HG03066 (cell line): ENCODE results near the gene SLCO3A1.

ENCODE experiments used
- ATAC-seq: cut with Tn5 transposase; IDR thresholded peaks from one replicate; pipeline ENCODE4 v1.9.1; 2021; ENCODE audit warnings: low read depth; ENCODE audit not compliant: unreplicated experiment

The SLCO3A1 gene

DNA sequence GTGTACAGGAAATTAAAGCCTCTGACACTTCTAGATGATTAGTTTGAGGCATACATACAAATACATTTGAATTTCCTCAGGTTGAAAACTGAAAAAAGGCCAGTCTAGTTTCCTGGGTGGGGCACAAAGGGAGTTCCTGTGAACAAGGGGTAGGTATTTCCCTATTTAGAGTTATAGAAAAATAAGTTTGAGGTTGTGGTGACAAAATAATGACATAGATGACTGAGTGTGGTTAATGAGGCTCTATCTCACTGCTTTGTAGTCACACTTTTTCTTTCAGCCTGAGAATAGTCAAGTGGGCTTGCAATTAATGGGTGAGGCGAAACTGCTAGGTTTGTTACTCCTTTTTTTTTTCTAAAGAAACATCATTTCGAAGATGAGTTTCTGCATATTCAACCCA lies 4.3 kb downstream of the SLCO3A1 start:
- peak; percentile 39 for ATAC-seq

DNA sequence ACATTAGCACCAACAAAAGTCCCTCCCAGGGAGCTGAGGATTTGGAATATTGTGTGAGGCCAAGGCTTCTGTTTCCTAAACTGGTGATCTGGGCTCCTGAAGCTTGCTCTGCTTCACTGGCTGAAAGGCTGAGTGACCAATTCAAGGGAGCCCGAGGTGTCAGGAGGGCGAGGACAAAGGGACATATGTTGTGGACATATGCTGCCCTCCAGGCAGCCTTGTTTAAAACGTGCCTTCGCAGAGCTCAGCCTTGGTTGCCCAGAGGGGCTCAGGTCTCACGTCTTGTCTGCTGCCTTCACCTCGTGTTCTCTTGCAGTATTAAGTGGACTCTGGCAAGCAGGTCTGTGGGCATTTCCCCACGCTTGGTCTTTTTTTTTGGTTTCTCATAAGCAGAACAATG lies 7.0 kb downstream of the SLCO3A1 start:
- ATAC-seq: no peak

DNA sequence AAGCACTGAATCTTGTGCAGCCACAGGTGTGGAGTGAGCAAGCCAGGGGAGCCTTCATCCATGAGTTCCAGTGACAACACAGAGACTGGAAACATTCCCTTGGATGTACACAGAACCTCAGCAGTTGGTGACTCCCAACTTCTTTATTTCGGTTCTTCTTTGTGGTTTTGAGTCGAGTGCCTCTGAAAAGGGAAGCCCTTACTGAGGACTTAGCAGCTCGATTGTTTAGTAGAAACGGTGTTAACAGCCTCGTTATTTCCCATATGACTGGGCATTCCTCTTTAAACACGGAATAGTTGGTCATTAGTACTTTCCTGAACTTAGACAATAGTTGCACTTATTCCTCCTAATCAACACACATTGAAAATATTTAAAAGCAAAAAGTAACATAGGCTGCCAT lies 7.7 kb downstream of the SLCO3A1 start:
- ATAC-seq: no peak

DNA sequence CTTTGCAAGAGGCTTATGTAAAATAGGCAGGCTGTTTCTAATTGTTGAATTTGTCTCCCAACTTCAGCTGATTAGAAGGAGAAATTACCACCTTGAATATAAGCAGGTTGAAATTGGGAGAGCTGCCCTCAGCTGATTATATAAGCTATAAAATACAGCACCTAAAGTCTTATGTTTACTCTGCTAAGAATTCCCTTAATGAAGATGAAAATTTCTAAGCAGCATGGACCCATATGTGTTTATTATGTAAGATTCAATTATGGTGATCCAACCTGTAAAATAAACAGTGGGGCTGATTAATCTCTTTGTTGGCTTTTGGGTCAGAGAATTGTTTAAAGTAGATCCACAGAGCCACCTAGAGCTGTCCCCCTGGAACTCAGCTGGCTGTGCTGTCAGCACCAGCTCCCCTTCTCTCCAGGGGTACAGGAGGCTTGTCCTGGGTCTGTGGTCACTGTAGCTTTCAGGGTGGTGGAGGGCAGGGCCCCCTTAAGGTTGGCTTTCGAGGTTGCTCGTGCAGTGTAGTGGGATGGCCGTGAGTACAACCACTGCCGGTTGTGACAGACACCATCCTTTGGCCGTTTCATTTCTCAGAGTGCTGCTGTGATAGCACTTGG lies 9.5 kb downstream of the SLCO3A1 start:
- ATAC-seq: no peak

DNA sequence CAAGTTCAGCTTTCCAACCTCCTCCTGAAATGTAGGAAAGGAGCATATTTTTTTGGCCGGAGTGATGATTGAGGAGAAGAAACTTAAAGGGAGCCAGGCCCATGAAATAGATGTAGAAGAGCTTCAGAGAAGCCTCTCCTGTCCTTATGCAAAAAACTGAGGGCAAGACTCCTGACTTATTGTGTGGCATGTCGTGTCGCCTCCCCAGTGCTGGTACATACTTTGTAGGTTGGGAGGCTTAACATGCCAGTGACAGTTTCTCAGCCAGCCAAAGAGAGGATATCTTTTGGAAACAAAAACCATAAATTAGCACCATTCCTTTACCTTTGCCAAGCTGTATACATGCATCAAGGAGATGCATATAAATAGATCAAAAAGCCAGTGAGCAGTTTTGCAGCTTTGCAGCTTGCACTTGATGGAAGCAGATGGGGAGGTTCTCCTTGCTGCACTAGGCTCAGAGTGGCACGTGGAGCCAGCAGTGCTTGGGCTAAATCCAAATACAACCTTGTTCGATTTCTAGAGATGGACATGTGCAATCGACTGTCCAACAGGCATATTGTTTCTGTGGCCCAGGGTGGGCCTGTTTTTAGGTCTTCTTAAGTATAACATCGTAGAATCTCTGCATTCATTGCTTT lies 10.2 kb downstream of the SLCO3A1 start:
- ATAC-seq: no peak

DNA sequence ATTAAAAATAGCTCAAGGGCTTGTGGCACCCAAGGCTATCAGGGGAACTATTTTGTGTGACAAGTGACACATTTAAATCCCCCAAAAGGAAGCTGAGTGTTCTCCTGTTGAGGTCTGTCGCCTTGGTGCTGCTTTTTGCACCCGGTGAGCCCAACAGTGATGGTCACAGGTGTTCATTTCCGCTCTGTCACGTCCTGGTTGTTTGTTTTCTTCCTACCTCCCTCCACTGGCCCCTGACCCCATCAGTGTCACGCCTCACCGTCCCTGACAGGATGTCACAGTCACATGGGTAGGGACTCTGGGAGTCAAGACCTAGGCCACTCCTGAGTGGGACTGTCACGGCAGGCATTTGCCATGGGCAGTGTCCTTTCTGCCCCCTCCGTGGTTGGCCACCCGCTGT lies 11.2 kb downstream of the SLCO3A1 start:
- no peak for ATAC-seq

DNA sequence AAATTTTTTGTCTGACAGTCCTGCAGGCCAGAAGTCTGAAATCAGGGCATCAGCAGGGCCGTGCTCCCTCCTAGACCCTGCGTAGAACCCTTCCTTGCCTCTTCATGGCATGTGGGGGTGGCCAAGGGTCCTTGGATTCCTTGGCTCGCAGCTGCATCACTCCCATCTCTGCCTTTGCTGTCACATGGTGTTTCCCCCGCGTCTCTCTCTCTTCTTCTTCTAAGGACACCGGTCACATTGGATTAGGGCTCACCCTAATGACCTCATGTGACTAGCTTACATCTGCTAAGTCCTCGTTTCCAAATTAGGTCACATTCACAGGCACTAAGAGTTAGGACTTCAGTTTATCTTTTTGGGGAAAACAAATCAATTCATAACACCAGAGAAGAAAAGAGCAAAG lies 12.0 kb downstream of the SLCO3A1 start:
- ATAC-seq: no peak

DNA sequence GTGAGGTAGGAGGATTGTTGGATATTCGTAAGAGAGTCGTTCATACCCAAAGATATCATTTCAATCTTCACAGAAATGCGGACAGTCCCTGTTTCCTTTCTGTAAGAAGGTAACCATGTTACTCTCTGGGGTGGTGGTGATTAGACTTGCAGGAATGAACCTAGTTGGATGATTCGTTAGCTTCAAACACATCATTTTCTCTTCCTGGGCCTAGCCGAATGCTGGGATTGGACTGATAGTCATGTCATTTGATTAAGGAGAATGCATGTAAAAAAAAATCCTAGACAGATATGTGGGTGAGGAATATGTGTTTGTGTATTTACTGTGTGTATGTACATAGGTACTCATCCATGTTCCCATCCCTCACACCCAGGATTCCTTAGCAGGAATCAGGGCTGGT lies 12.4 kb downstream of the SLCO3A1 start:
- ATAC-seq: no peak

DNA sequence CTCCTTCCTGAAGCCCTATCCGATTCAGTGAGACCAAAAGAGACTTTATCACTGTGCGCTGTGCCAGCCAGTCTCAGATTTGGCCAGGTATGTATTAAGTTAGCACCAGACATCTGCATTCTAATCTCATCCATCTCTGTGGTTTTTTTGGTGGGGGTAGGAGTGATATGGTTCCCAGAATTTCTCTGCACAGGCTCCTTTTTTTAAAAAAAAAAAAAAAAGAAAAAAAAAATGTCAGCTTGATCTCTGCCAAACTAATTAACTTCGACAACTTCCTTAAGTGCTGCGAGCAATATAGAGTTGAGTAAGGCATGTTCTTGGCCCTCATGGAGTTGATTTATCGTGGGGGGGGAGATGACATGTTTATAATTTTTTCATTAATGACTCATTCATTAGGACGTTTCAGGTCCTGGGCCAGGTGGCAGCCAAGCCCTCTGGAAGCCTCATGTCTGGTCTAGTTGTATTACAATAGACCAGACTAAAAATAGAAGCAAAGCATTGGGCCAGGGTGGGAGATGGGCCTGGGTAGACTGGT lies 12.9 kb downstream of the SLCO3A1 start:
- ATAC-seq: no peak

DNA sequence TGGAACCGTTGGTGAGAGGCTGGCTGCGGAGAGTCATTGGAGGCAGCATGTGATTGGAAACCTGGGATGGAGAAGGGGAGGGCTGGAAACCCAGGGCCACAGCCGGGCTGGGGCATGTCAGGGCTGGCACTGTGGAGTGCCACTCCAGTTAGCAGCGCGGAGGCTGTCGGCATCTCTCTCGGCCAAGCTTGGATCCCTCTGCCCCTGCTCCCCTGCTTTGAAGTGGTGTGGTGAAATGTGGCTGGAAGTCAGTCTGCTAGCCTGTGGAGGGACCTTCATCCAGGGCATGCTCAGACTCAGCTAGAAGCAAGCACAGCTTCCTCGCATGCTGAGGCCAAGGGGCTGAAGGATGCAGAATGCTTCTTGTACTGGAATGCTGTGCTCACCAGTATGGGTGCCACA lies 13.5 kb downstream of the SLCO3A1 start:
- no peak for ATAC-seq

DNA sequence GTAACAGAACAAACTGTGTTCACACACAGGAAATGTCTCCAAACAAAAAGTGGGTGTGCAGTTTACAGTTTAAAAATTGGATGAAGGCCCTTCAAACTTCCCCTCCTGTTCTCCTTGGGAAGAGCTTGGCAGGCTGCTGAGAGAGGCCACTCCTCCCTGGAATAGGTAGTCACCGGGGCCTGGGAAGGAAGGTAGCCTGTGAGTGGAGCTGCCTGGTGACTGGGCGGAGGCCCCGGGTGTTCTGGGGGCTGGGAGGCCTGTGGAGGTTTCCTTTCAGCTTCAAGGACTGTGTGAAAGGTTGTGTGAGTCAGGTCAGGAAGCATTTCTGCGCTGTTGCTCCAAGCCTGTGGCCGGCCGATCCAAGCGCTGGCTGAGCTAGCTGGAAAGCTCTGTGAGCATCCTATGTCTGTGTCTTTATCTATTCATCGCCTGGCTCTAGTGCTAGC lies 14.1 kb downstream of the SLCO3A1 start:
- ATAC-seq: no peak

DNA sequence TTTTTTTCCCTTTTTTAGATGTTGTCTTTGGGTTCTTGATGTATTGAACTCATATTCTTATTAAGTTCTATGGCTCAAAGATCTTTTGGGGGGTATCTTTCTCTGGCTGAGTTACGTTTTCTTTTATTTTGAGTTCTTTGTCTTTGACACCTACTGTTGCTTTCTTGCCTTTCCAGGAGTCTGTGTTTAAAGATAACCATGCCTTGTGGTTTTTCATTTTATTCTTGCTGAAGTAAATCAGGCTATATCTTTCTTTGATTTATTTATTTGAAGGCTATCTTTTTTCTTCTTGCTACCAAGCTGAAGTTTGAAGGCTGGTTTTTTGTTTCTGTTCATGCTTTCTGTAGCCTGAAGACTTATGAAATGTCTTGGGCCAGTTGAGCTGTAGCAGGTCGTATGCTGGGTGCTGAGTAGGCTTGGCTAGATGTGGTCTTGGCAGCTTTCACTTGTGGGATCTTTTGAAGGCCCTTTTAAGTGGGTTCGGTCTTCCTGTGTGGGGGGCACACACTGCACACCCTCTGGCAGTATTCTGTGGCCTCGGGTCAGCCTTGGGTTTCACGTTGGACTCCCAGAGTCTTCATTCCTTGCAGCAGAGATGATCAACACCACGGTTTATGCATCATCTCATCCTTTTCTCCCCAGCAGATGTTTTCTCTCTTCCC lies 17.5 kb downstream of the SLCO3A1 start:
- no peak for ATAC-seq

DNA sequence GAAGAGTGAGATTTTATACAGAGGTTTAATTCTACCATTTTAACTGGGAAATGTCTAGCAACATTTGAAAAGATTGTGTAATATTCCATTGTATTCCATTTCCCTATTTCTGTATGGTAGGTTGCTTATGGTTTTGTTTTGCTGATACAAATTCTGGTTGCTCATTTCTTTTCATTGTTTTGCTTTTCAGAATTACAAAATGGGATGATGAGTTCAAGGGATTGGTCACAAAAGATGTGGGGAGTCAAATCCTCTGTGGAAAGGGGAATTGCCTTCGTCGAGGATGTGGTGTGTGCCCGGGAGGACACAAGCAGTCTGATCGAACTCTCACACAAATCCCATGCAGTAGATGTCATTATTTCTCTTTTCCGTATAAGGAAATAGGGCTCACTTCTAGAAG lies 18.3 kb downstream of the SLCO3A1 start:
- no peak for ATAC-seq

DNA sequence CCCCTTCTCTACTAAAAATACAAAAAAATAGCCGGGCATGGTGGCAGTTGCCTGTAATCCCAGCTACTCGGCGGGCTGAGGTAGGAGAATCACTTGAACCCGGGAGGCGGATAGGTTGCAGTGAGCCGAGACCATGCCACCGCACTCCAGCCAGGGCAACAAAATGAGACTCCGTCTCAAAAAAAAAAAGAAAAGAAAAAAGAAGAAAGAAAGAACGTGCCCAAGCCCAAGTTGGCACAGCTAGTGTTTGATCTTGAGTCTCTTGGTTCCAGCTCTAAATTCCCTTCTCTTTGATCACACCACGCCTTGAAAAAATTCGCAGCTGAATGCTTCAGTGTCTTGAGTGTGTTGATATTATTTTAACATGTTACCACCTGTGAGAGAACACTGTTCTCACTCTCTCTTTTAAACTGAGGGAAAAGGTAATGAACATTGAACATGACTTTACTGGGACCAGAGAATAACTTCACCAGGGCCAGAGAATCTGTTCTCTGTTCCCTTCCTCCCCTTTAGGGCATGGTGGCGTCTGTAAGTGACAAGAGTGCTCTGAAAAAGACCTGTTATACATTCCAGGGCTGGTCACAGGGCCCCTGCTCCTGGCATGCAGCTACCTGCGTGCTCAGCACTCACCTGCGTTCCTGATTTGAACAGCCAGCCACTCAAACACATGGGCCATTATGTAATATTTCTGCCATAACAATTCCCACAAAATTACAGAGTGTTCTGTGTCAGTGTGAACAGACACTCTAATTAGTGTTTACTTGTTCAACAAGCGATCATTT lies 19.0 kb downstream of the SLCO3A1 start:
- no peak for ATAC-seq

DNA sequence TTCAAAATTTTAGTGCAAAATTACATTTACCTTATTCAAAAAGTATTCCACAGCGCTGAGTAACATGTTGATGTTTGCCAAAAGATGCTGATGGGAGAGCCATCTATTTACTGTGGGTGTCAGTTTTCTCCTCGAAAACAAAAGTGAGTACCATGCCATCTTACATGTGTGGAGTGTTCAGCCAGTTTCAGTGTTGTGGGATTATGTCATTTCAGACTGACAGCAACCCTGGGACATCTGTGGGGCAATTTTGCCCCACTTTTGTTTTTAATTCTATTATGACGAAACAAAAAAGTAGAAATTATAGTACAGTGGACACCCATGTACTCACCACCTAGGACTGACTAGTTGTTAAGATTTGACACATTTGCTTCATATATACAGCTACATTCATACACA lies 19.6 kb downstream of the SLCO3A1 start:
- ATAC-seq: no peak

DNA sequence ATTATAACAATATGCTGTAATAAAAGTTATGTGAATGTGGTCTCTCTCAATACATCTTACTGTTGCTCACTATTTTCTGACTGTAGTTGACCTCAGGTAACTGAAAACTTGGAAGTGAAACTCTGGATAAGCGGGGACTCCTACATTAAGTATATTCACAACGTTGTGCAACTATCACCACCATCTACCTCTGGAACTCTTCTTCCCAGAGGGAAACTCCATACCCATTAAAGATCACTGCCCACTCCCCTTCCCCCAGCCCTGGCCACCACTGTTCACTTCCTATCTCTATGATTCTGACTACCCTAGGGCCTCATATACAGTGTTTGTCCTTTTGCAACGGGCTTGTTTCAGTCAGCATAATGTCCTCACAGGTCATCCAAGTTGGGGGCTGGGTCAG lies 20.7 kb downstream of the SLCO3A1 start:
- ATAC-seq: no peak

DNA sequence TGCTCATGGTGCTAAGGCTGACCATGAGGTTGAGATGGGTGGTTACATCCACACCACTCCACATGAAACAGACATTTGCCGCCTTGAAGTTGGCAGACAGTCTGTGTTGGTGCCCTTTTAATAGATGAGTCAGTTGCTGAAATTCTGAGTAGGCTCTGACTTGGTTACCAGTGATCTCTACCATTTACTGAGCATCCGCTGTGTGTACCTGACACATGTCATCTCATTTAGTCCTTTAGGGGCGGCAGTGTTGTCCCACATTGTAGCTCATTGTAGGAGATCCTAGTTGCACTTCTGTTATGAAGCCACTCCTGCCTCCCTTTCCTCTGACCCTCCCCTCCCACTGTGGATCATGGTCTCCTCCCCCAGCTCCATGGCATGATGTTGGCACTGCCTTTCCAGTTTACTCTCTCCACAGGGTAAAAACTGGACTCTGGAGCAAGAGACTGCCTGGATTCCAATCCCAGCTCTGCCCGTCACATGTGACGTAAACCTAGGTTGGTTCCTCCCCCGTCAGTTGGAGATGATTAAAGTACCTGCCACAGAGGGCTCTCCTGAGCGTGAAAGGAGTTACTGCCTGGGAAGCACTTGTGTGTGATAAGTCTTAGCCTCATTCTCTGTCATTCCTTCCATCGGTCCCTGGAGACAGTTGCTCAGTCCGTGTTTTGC lies 21.6 kb downstream of the SLCO3A1 start:
- ATAC-seq: no peak

DNA sequence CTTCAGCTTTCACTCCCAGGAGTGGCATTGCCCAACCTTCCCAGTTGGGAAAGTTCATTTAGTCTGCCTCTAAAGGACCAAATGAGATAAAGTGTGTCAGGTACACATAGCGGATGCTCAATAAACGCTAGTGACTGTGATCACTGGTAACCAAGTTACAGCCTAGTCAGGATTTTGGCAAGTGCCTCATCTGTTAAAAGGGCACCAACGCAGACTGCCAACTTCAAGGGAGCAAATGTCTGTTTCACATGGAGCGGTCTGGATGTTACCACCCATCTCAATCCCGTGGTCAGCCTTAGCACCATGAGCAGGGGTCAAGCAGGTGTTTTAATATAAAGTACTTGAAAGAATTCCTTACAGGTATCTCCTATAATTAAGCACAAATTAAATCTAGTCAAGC lies 22.7 kb downstream of the SLCO3A1 start:
- no peak for ATAC-seq

DNA sequence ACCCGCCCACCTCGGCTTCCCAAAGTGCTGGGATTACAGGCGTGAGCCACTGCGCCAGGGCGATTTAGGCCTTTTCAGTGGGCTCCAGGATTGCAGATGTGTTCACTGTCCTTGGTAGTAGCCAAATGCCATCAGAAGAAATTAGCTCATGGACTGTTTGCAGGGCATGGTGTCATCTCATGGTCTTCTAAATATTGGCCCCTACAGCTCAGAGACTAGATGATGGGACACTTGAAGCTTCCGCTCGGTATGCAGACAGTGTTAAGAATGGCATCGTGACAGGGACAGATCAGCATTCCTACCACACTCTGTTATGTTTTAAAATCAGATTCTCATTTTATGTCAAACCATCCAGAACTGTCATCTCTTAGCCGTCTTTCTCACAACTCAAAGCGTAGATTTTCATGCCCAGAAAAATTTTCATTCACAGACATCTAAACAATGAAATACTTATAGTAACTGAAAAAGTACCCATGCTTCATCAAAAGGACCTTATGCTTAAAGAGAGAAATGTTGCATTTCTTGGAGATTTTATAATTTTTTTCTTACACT lies 24.9 kb downstream of the SLCO3A1 start:
- ATAC-seq: no peak

DNA sequence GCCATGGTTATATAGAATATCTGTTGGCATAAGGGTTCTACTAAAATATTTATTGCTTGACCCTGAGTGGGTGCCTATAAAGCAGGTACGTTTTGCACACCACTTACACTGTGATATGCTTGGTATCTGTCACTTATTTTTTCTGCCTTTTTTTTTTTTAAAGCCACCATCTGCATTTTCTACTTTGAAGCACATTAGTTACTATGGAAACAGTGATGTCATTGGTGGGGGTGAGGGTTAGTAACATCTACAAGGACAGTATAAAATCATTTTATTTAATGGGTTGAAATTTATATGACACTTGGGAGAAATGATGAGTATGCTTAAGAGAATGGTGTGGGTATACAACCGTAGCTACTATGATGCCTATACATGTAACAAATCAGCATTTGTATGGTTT lies 25.6 kb downstream of the SLCO3A1 start:
- no peak for ATAC-seq
